Activated naive CD4-positive, alpha-beta T cell (primary cell): Measurements from ENCODE around the gene CRABP1.

ENCODE experiments used
- DNase-seq, 4 experiments: peaks; one replicate each; lab custom pipeline; 2025; lab: John Stamatoyannopoulos, UW

CRABP1 gene

GRCh38 chr15:78340231-78341056 is at the start of gene CRABP1:
Gene CRABP1, plus strand, starts transcription at chr15:78340353. Its CDS starts 76 bp downstream, at chr15:78340429.
- DNase-seq: no peak

DNA sequence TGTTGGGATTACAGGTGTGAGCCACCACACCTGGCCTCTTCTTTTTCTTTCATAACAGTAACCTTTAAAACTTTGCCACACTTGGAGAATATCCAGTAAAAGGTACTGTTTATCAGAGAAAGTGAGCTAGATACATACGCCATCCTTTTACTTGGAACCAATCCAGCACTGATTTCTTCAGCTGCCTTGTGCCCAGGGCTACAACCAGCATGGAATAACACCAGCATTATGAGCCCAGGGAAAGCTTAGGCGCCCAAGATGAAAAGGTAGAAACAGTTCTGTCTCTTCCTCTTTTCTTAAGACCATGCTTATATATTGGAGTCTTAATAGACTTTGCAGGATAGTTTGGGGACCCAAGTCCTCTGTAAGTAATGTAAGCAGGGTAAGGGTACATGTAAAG is 49.1 kb upstream of the CRABP1 start:
- DNase-seq: no peak

DNA sequence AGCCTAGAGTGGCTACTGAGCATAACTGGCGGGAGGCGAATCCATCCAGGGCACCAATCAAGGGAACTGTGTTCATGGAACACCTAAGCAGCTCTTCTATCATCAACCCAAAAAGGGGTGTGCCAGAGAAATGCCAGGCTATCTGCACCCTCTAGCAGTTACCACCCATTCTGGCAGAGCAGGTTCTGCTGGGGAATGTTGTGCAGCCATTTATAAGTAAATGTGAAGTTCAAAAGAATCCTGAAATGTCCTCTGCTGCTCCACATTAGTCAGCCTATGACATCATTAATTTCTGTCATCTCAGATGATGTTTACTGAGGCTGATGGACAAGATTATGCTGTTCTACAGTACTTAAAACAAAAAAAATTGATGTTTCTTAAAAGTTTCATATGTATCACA is 48.5 kb upstream of the CRABP1 start:
- DNase-seq: no peak

- DNase-seq: no peak
Observed at GRCh38 chr15:78292219-78292618, 47.9 kb upstream of the CRABP1 start.

GRCh38 chr15:78299101-78299930 is 40.8 kb upstream of the CRABP1 start, which contains the start of gene SKIC8:
Gene SKIC8, minus strand, starts transcription at chr15:78299609. Its CDS starts 3,923 bp downstream, at chr15:78295686.
- peak; percentile 63 to 86 (median 76) for DNase-seq

GRCh38 chr15:78301326-78301725 is 38.8 kb upstream of the CRABP1 start:
- DNase-seq: no peak

- no peak for DNase-seq
Observed at GRCh38 chr15:78301828-78302227, 38.3 kb upstream of the CRABP1 start.

DNA sequence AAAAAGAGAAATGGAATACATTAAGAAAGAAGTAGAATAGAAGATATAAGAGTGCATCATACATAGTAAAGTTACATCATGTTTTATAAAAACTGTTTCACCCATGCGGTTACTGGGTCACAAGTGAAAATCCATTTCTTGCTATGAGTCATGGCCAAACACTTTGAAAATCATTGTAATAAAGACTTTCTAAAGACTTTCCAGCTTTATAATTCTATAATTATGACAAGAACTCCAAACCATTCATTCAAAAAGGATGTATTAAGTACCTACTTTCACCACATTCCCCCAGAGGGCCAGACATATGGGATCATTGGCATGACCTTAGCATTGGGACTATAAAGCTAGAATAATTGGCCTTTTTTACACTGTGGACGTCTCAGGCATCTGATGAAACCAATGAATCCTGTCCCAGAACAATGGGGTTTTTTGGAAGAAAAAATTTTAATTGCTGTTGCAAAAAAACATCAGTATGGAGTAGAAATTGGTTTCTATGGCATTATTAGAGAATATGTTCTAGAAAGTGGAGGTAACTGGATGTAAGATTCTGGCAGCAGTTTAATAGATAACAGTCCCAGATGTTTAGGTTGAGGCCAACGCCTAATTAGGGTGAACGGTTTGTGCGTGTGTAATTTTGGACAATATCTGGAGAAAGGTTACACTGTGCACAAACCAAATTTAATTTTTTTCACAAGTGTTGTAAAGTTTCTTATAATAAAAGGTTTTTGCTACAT is 37.4 kb upstream of the CRABP1 start:
- DNase-seq: no peak

- no peak for DNase-seq
Observed at GRCh38 chr15:78304216-78305066, 35.7 kb upstream of the CRABP1 start.

DNA sequence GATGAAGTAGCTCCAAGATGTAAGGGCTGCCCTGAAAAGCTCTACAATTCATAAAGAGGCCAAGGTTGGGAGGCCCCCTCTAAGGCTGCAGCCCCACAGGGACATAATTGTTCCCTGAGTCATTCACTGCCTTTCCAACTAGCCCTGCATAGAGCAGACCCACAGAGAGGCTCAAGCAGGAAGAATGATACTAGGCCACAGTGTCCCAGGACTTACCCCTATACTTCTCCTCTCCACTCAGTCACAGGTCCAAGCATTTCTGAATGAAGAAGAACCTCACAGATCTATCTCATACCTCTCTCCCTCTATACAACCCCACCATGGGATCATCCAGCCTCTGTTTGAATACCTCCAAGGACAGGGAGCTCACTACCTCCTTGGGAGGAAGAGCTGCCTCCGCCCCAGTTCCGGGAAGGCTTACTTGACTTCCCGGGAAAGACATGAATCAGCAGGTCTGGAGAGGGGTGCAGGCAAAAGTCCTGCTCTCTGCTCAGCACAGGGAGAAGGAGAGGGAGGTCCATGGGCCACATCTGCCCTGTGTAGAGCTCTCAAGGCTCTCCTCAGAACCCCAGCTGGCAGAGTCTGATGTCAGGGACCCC is 33.9 kb upstream of the CRABP1 start:
- DNase-seq: no peak

- DNase-seq: no peak
Observed at GRCh38 chr15:78307976-78308375, 32.2 kb upstream of the CRABP1 start.

GRCh38 chr15:78308422-78309032 is 31.6 kb upstream of the CRABP1 start:
- DNase-seq: no peak

DNA sequence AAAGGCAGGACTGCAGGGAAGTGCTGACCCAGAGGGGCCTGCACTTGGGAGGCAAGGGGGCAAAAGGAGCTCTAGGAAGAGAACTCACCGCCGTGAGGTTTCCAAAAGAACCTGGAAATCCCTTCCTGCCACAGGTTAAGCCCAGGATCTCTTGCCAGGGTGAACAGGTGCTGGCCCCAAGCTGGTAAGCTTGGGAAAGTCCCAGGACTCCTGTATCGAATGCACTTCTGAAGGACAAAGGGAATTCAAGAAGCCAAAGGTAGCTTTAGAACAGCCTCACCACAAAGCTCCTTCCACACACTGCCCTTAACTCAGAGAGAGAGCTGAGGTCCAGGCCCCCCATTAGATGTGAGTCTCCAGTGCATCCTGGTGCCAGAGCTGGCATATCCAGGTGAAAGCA is 28.9 kb upstream of the CRABP1 start:
- DNase-seq: no peak

- no peak for DNase-seq
Observed at GRCh38 chr15:78312536-78312935, 27.6 kb upstream of the CRABP1 start.

GRCh38 chr15:78312957-78313356 is 27.2 kb upstream of the CRABP1 start:
- DNase-seq: no peak

- DNase-seq: no peak
Observed at GRCh38 chr15:78313383-78313782, 26.8 kb upstream of the CRABP1 start.

DNA sequence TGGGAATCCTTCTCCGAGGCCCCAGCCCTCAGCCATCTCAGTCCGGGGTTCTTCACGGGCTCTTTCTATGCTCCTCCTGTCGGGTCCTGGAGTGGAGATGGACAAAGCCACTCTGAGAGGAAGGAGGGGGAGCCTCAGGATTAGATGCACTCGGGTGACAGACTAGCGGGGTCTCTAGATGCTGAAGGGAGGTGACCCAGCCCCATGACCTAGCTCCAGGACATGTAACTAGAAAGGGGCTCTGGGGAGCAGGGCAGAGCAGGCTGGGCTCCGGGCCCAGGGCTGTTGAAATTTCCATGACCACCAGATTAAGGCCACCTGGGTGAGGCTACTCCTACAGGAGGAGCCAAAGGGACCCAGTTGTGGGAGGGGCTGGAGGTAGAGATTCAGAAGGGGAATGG is 26.0 kb upstream of the CRABP1 start:
- no peak for DNase-seq

DNA sequence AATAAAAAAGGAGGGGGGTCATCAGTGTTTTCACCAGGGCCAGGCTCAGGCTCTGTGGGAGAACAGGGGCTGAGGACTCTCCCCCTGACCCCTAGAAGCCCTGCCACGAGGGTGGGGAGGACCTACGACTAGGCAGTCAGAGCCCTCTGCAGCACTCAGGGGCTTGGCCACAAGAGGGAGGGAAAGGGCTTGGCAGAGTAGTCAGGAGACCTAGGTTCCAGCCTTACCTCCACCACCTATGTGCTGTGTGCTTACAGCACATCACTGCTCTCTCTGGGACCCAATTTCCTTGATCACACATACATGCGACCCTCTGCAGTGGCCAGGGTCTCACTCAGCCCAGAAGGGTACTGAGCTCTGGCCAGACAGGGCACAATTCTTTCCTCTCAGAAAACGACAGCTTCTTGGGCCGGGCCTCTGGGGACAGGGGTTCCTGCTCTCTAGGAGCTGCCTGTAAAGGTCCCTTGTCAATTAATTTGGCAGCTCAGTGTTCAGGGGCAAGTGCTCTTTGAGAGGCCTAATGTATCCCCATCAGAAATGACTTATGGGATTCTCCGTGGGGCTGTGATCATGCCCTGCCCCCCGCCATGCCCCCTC is 24.4 kb upstream of the CRABP1 start:
- no peak for DNase-seq

DNA sequence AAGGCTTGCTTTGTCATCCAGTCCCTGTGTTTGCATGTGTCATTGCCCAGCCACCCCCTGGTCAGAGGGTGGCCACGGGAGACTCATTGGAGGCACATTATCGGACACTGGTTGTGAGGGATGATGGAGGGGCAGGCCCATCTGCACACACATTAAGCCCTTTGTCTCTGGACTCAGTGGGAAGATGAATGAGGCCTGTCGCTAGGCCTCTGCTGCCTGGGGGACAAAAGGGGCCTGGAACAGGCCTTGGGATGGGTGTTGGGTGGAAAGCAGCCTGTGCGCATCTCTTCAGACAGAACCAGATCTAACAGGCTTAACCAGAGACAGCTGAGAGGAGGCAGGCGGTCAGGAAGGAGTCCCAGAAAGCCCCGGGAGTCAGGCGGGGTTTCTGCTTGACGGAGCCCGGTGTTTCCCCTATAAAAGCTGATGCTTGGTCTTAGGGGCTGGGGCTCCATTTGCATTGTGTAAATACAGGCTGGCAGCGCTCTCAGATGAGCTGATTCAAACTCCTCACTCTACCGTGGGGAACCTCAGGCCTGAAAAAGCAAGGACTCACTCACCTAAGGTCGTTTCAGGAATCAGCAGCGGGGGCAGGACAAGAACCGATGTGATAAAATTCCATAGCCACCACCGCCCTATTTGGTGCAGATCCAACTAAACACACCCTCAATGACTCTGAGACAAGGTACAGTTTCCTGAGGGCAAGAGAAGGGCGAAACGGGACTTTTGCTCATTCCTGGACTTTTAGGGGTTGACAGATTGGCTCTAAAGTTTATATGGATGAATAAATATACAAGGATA is 23.7 kb upstream of the CRABP1 start:
- no peak for DNase-seq
